A549 (cell line): ENCODE data around the gene VDAC2.

Source experiments
- MYC ChIP-seq: IDR thresholded peaks from 2 replicates; pipeline ENCODE4 v1.6.1; 2012; ENCODE audit warnings: mild to moderate bottlenecking, inconsistent platforms, low read length, improper control_type of control experiment, borderline replicate concordance
- POLR2A ChIP-seq: IDR thresholded peaks from 2 replicates; pipeline ENCODE4 v1.6.1; 2012; ENCODE audit warnings: mild to moderate bottlenecking, low read length
- REST ChIP-seq: fragments of 200-600 bp; sonication (generic); IDR thresholded peaks from 2 replicates; pipeline ENCODE4 v1.6.1; 2016; ENCODE audit warnings: antibody characterized with exemption, mild to moderate bottlenecking, moderate library complexity
- RNF2 ChIP-seq: fragments of 200-600 bp; sonication (generic); IDR thresholded peaks from 2 replicates; pipeline ENCODE4 v1.6.1; 2016; ENCODE audit warnings: low read depth, mild to moderate bottlenecking, antibody characterized with exemption, moderate library complexity, borderline replicate concordance

- no peak for TF ChIP-seq POLR2A
- TF ChIP-seq MYC = no peak
- no peak for TF ChIP-seq REST
- no peak for TF ChIP-seq RNF2
Measured at GRCh38 chr10:75233444-75234016, 22.9 kb downstream of the VDAC2 start.
